AG09309 (cell line): Measurements from ENCODE around the gene ENG.
"Not testable (repeated sequence)": the region's sequence is repeated elsewhere in the genome, so short reads cannot be mapped to it uniquely, and the experiment has no call there.

Experiments used
- DNase-seq: peaks from one replicate; pipeline ENCODE4 v3.0.0-alpha.2; 2010; ENCODE audit warnings: low read depth
- H3K4me3 ChIP-seq: 2 replicates; pipeline ENCODE4 v1.5.1; 2011; ENCODE audit warnings: mild to moderate bottlenecking, low read depth, low read length, moderate library complexity; ENCODE audit not compliant: control insufficient read depth
- CTCF ChIP-seq: IDR thresholded peaks from 2 replicates; pipeline ENCODE4 v1.5.1; 2011; ENCODE audit warnings: mild to moderate bottlenecking, low read depth, low read length, inconsistent platforms; ENCODE audit not compliant: insufficient read depth, control insufficient read depth; ENCODE audit errors: missing control alignments

The ENG gene

GRCh38 chr9:127785023-127785932, 69.2 kb downstream of the ENG start:
- TF ChIP-seq CTCF = peak; percentile 79
- DNase-seq = no peak
- H3K4me3 ChIP-seq = peak overlapping the region; percentile 62

- TF ChIP-seq CTCF = no peak
- H3K4me3 ChIP-seq = no peak overlapping the region
- DNase-seq = no peak
Observed at GRCh38 chr9:127783111-127784008, 71.1 kb downstream of the ENG start.

DNA sequence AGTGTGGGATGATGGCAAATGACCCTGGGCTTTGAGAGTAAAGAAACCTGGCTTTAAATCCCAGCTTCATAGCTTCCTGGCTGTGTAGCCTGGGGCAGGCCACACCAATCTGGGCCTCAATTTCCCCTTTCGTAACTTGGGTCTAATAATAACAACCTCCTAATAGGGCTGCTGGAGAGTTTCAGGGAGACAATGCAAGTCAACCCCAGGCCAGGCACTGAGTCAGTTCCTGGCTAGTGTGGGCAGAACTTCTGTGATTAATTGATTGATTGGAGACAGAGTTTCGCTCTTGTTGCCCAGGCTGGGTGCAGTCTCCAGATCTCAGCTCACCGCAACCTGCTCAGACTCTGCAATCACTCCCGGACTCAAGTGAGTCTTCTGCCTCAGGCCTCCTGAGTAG, 72.7 kb downstream of the ENG start:
- no peak overlapping the region for H3K4me3 ChIP-seq
- no peak for TF ChIP-seq CTCF
- DNase-seq = no peak

- DNase-seq, H3K4me3 ChIP-seq: not testable (repeated sequence)
Observed at GRCh38 chr9:127780909-127781308, 73.5 kb downstream of the ENG start.

- no peak for TF ChIP-seq CTCF
- no peak for DNase-seq
- H3K4me3 ChIP-seq = no peak overlapping the region
Observed at GRCh38 chr9:127780126-127780885, 74.2 kb downstream of the ENG start.

DNA sequence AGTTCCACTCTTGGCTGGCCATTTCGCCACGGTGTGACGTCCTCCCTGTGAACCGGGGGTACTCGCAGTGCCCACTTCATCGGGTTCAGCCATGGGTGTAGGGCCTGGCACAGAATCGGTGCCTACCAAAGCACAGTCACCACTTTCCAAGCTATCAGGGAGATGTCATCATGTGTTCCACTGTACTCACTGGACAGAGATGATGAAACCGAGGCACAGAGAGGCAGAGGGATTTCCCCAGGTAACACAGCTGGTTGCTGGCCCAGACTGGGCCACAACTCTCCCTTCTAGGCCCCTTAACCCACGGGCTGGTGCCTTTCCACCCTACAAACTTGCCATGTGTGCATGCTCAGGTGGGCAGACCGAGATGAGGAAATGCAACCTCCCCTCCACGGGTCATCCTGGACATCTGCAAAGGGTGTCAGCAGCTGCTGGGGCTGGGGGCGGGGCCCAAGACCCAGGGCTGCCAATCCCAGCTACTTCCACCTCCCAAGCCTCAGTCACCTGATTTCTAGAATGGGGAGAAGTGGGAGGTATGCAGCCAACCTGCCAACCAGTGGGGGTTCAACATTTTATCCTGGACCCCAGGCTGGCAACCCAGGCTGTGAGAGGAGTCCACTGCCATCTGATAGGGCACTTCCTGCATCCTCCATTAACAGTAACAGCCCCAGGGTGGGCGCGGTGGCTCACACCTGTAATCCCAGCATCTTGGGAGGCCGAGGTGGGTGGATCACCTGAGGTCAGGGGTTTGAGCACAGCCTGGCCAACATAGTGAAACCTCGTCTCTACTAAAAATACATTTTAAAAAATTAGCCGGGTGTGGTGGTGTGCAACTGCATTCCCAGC, 75.1 kb downstream of the ENG start:
- no peak for TF ChIP-seq CTCF
- H3K4me3 ChIP-seq = no peak overlapping the region
- no peak for DNase-seq
